GM10266 (cell line): Measurements from ENCODE around the gene CXCL3.

Experiments
- DNase-seq: peaks from one replicate; pipeline ENCODE4 v3.0.0; 2012; ENCODE audit errors: extremely low spot score
- CTCF ChIP-seq: IDR thresholded peaks from 2 replicates; pipeline ENCODE4 v1.5.1; 2012; ENCODE audit warnings: mild to moderate bottlenecking, low read depth; ENCODE audit not compliant: control insufficient read depth, insufficient read depth; ENCODE audit errors: missing control alignments

The CXCL3 gene

GRCh38 chr4:73990988-73991741 is 47.3 kb downstream of the CXCL3 start:
- no peak for TF ChIP-seq CTCF
- DNase-seq = no peak

GRCh38 chr4:73989928-73990327 is 48.6 kb downstream of the CXCL3 start:
- no peak for TF ChIP-seq CTCF
- DNase-seq = no peak

- no peak for DNase-seq
- no peak for TF ChIP-seq CTCF
Measured at GRCh38 chr4:73989031-73989430, 49.5 kb downstream of the CXCL3 start.

GRCh38 chr4:73988061-73988460 is 50.4 kb downstream of the CXCL3 start, which contains the start of gene PPBP:
Gene PPBP (minus strand): TSS chr4:73988190. CDS start chr4:73988103, 87 bp downstream.
- TF ChIP-seq CTCF = no peak
- DNase-seq = no peak
